H1 (cell line): ENCODE data around the gene OSBPL9. TPM values are rescaled to one million over a fixed set of nuclear protein-coding genes. Genes with fewer than 3 reads are reported as not detected.

ENCODE experiments used
- CTCF ChIA-PET: fragments of 300-600 bp; sonication (Branson Sonifier 250); formaldehyde crosslinking; loops from one replicate; lab custom pipeline; 2021; ENCODE audit not compliant: partially characterized antibody; lab: Charles Lee
- POLR2A ChIA-PET: fragments of 300-600 bp; sonication (Branson Sonifier 250); formaldehyde crosslinking; loops from one replicate; lab custom pipeline; 2021; ENCODE audit warnings: inconsistent platforms; ENCODE audit not compliant: partially characterized antibody; lab: Charles Lee
- DNase-seq, 2 experiments: peaks; one replicate each; pipeline versions ENCODE4 v3.0.0 to v3.0.0-alpha.2; 2010 to 2022; ENCODE audit warnings: low spot score in 2 of 2, low read depth in 1 of 2, mixed read lengths in 1 of 2
- FAIRE-seq: peaks from 2 replicates; lab custom pipeline; 2011; peaks lifted over from hg19 to GRCh38; lab: Jason Lieb, UNC
- H2AFZ ChIP-seq: 2 replicates; pipeline ENCODE4 v1.8.1; 2012; ENCODE audit warnings: low read length, inconsistent platforms
- H2AK5ac ChIP-seq: 2 replicates; pipeline ENCODE4 v1.6.1; 2013; ENCODE audit warnings: low read depth, low read length
- H2BK120ac ChIP-seq: replicated peaks from 2 replicates; pipeline ENCODE3; 2013; ENCODE audit warnings: low read depth, low read length, inconsistent platforms
- H2BK12ac ChIP-seq: 2 replicates; pipeline ENCODE4 v1.6.1; 2013; ENCODE audit warnings: low read depth, low read length
- H2BK15ac ChIP-seq: 2 replicates; pipeline ENCODE4 v1.6.1; 2013; ENCODE audit warnings: low read length
- H2BK20ac ChIP-seq: 2 replicates; pipeline ENCODE4 v1.6.1; 2013; ENCODE audit warnings: low read length
- H2BK5ac ChIP-seq: 2 replicates; pipeline ENCODE4 v1.6.1; 2013; ENCODE audit warnings: low read depth, low read length
- H3K14ac ChIP-seq: 2 replicates; pipeline ENCODE4 v1.6.1; 2013; ENCODE audit warnings: inconsistent platforms; ENCODE audit not compliant: insufficient read length
- H3K18ac ChIP-seq: 2 replicates; pipeline ENCODE4 v1.6.1; 2013; ENCODE audit warnings: low read length; ENCODE audit errors: extremely low read depth
- H3K23ac ChIP-seq: 2 replicates; pipeline ENCODE4 v1.6.1; 2013; ENCODE audit warnings: inconsistent platforms; ENCODE audit not compliant: insufficient read length
- H3K23me2 ChIP-seq: 2 replicates; pipeline ENCODE4 v1.6.1; 2013; ENCODE audit warnings: low read depth, low read length
- H3K27ac ChIP-seq: 2 replicates; pipeline ENCODE4 v1.6.1; 2011; ENCODE audit warnings: low read depth, low read length, inconsistent platforms
- H3K27me3 ChIP-seq, 4 experiments: replicated peaks in 1 of 4; 1 replicate in 1 of 4; 2 replicates in 3 of 4; pipeline versions ENCODE4 v1.6.1 to v1.8.1; 2011 to 2013; ENCODE audit warnings: low read length in 3 of 4, mild to moderate bottlenecking in 3 of 4, inconsistent platforms in 2 of 4, mixed read lengths in 2 of 4, moderate library complexity in 1 of 4; ENCODE audit not compliant: control insufficient read depth in 3 of 4, insufficient read depth in 3 of 4; ENCODE audit errors: extremely low read depth in 1 of 4
- H3K36me3 ChIP-seq, 4 experiments: 2 replicates each; pipeline versions ENCODE4 v1.6.1 to v1.8.1; 2011 to 2013; ENCODE audit warnings: mild to moderate bottlenecking in 4 of 4, low read length in 3 of 4, moderate library complexity in 2 of 4, control low read depth in 1 of 4, inconsistent platforms in 1 of 4; ENCODE audit not compliant: insufficient read depth in 4 of 4, control insufficient read depth in 2 of 4
- H3K4ac ChIP-seq: replicated peaks from 2 replicates; pipeline ENCODE3; 2013; ENCODE audit warnings: low read length, low read depth, mixed read lengths, inconsistent platforms; ENCODE audit not compliant: insufficient read length
- H3K4me1 ChIP-seq, 4 experiments: replicated peaks in 1 of 4; 1 replicate in 1 of 4; 2 replicates in 3 of 4; pipeline versions ENCODE4 v1.6.1 to v1.8.1; 2011 to 2013; ENCODE audit warnings: low read length in 3 of 4, inconsistent platforms in 2 of 4, mixed read lengths in 1 of 4; ENCODE audit not compliant: insufficient read depth in 4 of 4, control insufficient read depth in 3 of 4
- H3K4me2 ChIP-seq, 2 experiments: 2 replicates each; pipeline versions ENCODE4 v1.6.1 to v1.8.1; 2011 to 2013; ENCODE audit warnings: low read depth in 2 of 2, low read length in 2 of 2, control low read depth in 1 of 2, inconsistent platforms in 1 of 2, mild to moderate bottlenecking in 1 of 2; ENCODE audit not compliant: insufficient read depth in 1 of 2
- H3K4me3 ChIP-seq, 4 experiments: fragments of 200-600, 300-600 bp in 1 of 4; sonication (generic), shearing (Covaris generic), sonication (Bioruptor Twin) in 1 of 4; 2 replicates each; pipeline versions ENCODE4 v1.5.1 to v1.8.1; 2011 to 2016; ENCODE audit warnings: low read length in 4 of 4, low read depth in 3 of 4, control low read depth in 2 of 4, inconsistent platforms in 2 of 4, mild to moderate bottlenecking in 2 of 4, mixed read lengths in 1 of 4, moderate library complexity in 1 of 4; ENCODE audit not compliant: insufficient read depth in 2 of 4; ENCODE audit errors: extremely low read depth in 1 of 4
- H3K56ac ChIP-seq: replicated peaks from 2 replicates; pipeline ENCODE3; 2013; ENCODE audit warnings: low read depth, mild to moderate bottlenecking, mixed read lengths, low read length, inconsistent platforms; ENCODE audit not compliant: insufficient read length
- H3K79me1 ChIP-seq: 2 replicates; pipeline ENCODE4 v1.6.1; 2013; ENCODE audit warnings: low read depth, low read length, control low read depth
- H3K79me2 ChIP-seq, 2 experiments: 2 replicates each; pipeline versions ENCODE4 v1.6.1 to v1.8.1; 2012 to 2013; ENCODE audit warnings: low read length in 2 of 2, mild to moderate bottlenecking in 2 of 2, inconsistent platforms in 1 of 2; ENCODE audit not compliant: insufficient read depth in 2 of 2, control insufficient read depth in 1 of 2
- H3K9ac ChIP-seq, 4 experiments: replicated peaks in 1 of 4; 1 replicate in 1 of 4; 2 replicates in 3 of 4; pipeline versions ENCODE4 v1.6.1 to v1.8.1; 2011 to 2013; ENCODE audit warnings: low read depth in 3 of 4, low read length in 3 of 4, control low read depth in 2 of 4, mild to moderate bottlenecking in 2 of 4, moderate library complexity in 2 of 4, inconsistent platforms in 1 of 4; ENCODE audit errors: extremely low read depth in 1 of 4
- H3K9me3 ChIP-seq, 2 experiments: 2 replicates each; pipeline versions ENCODE4 v1.6.1 to v1.8.1; 2012 to 2013; ENCODE audit warnings: mild to moderate bottlenecking in 2 of 2, moderate library complexity in 2 of 2, control low read depth in 1 of 2, inconsistent platforms in 1 of 2, low read depth in 1 of 2, low read length in 1 of 2, mixed read lengths in 1 of 2; ENCODE audit not compliant: insufficient read depth in 2 of 2
- H4K20me1 ChIP-seq, 2 experiments: replicated peaks in 1 of 2; 2 replicates each; pipeline versions ENCODE3 to v1.8.1; 2011 to 2013; ENCODE audit warnings: inconsistent platforms in 2 of 2, low read length in 2 of 2, mild to moderate bottlenecking in 1 of 2; ENCODE audit not compliant: insufficient read depth in 2 of 2, control insufficient read depth in 1 of 2
- H4K5ac ChIP-seq: 2 replicates; pipeline ENCODE4 v1.6.1; 2013; ENCODE audit warnings: low read length, low read depth, mixed read lengths, inconsistent platforms; ENCODE audit not compliant: insufficient read length
- H4K8ac ChIP-seq: 2 replicates; pipeline ENCODE4 v1.8.0; 2013; ENCODE audit warnings: mild to moderate bottlenecking, moderate library complexity, low read length, inconsistent platforms; ENCODE audit not compliant: insufficient read depth; ENCODE audit errors: extremely low read depth
- H4K91ac ChIP-seq: replicated peaks from 2 replicates; pipeline ENCODE3; 2013; ENCODE audit warnings: low read length, mixed read lengths, inconsistent platforms; ENCODE audit not compliant: insufficient read length
- CHD2 ChIP-seq: IDR thresholded peaks from 2 replicates; pipeline ENCODE4 v1.6.1; 2012; ENCODE audit warnings: low read length, improper control_type of control experiment
- JUN ChIP-seq: IDR thresholded peaks from 2 replicates; pipeline ENCODE4 v1.6.1; 2011; ENCODE audit warnings: low read depth, mild to moderate bottlenecking, improper control_type of control experiment, low read length
- MAX ChIP-seq: IDR thresholded peaks from 2 replicates; pipeline ENCODE4 v1.6.1; 2012; ENCODE audit warnings: inconsistent platforms
- POLR2A ChIP-seq, 2 experiments: IDR thresholded peaks; 1 replicate in 1 of 2; 2 replicates in 1 of 2; pipeline ENCODE4 v1.6.1; 2011; ENCODE audit warnings: low read depth in 2 of 2, low read length in 2 of 2, mild to moderate bottlenecking in 2 of 2; ENCODE audit errors: control extremely low read depth in 1 of 2
- RNF2 ChIP-seq: fragments of 200-900, 300-1000 bp; sonication (generic); IDR thresholded peaks from 2 replicates; pipeline ENCODE4 v1.7.1; 2016; ENCODE audit warnings: borderline replicate concordance, low read depth, mild to moderate bottlenecking, antibody characterized with exemption, low read length; ENCODE audit not compliant: poor library complexity, severe bottlenecking; ENCODE audit errors: missing control alignments
- SAP30 ChIP-seq: fragments of 300-600 bp; sonication (generic); IDR thresholded peaks from 2 replicates; pipeline ENCODE4 v1.7.1; 2012; ENCODE audit warnings: low read length, moderate library complexity, mild to moderate bottlenecking, inconsistent platforms; ENCODE audit not compliant: insufficient read depth, insufficient replicate concordance
- SP2 ChIP-seq: IDR thresholded peaks from 2 replicates; pipeline ENCODE4 v1.6.1; 2012; ENCODE audit warnings: mild to moderate bottlenecking, low read length, inconsistent platforms
- SRF ChIP-seq: IDR thresholded peaks from 2 replicates; pipeline ENCODE4 v1.6.1; 2011; ENCODE audit warnings: mild to moderate bottlenecking, low read depth, low read length, moderate library complexity
- TAF7 ChIP-seq: optimal IDR thresholded peaks from 2 replicates; pipeline ENCODE3; 2011; ENCODE audit warnings: low read depth, mild to moderate bottlenecking, inconsistent platforms, low read length, moderate library complexity, borderline replicate concordance
- TBP ChIP-seq: IDR thresholded peaks from 2 replicates; pipeline ENCODE4 v1.6.1; 2011; ENCODE audit warnings: low read depth, low read length, improper control_type of control experiment
- WGBS, 2 experiments: shearing (Covaris generic) in 1 of 2; methylation state at CpG; one replicate each; pipeline versions ENCODE4 v1.1.6 to v1.1.7; 2013 to 2015; ENCODE audit warnings: low lambda C conversion rate in 2 of 2, mixed read lengths in 2 of 2, inconsistent platforms in 1 of 2, low coverage in 1 of 2, missing lambda C conversion rate in 1 of 2; ENCODE audit not compliant: insufficient replicate concordance in 2 of 2, insufficient coverage in 1 of 2, insufficient read length in 1 of 2; ENCODE audit errors: extremely low coverage in 1 of 2, missing lambda C conversion rate in 1 of 2; 5-methylcytosine and 5-hydroxymethylcytosine counted together
- polyA plus RNA-seq, 7 experiments: library from polyadenylated mRNA; depleted of rRNA in 3 of 7; stranded (reverse) in 5 of 7; unstranded in 2 of 7; fragments of >200 nt in 5 of 7; fragments of 200-250 nt in 2 of 7; gene quantifications; 1 replicate in 5 of 7; 2 replicates in 1 of 7; 4 replicates in 1 of 7; pipeline versions ENCODE4 v1.2.1 to v1.2.3, GENCODE V29; 2011 to 2013; ENCODE audit warnings: missing spikeins in 2 of 7, mixed read lengths in 2 of 7
- total RNA-seq: library from RNA; stranded (reverse); fragmentation: NEBNext Ultra II Directional; extraction: Animal tissue kit (Norgen Biotek cat#: 25700); gene quantifications from 2 replicates; pipeline ENCODE4 v1.2.1, GENCODE V29; 2021

Gene OSBPL9
- total and polyA plus RNA-seq, 2 of the 8 experiments (the other 6 are each of a cell fraction or from before 2014, with no cell fraction given), result 58.2 to 71.6 TPM

GRCh38 chr1:51621841-51622454 is 5.1 kb downstream of the OSBPL9 start:
- POLR2A ChIA-PET, result interaction anchor here (2.0 kb wide), 1 partner anchor 200 kb away, joined by 4 read pairs; no protein-coding TSS in a partner anchor
- Histone ChIP-seq H3K23me2 (peaks cover 6% of the 10 kb centered on the region), H3K23ac (no peak overlapping the region), H4K8ac (no peak overlapping the region), H3K79me2 (peaks cover 0 to 47% of the 10 kb centered on the region in 2 experiments; a peak in 3 of 4 replicates), H3K27me3 (no peaks in the 10 kb centered on the region), H3K9me3 (no peaks in the 10 kb centered on the region), H2BK15ac (no peak overlapping the region), H4K91ac (no peak overlapping the region), H3K4me1 (peaks cover 0 to 5% (median 2%) of the 10 kb centered on the region in 4 experiments; a peak in 2 of 7 replicates), H3K27ac (no peak overlapping the region), H2BK12ac (no peak overlapping the region), H3K56ac (no peak overlapping the region), H2BK20ac (no peak overlapping the region), H4K20me1 (no peaks in the 10 kb centered on the region), H2BK120ac (no peak overlapping the region), H2BK5ac (no peak overlapping the region), H3K36me3 (no peaks in the 10 kb centered on the region), H4K5ac (no peak overlapping the region), H3K14ac (no peak overlapping the region), H2AK5ac (no peak overlapping the region), H3K4me2 (no peak overlapping the region), H3K79me1 (no peaks in the 10 kb centered on the region), H3K4me3 (no peak overlapping the region), H3K18ac (no peak overlapping the region), H3K4ac (no peak overlapping the region), H3K9ac (no peak overlapping the region), H2AFZ (no peak overlapping the region)
- WGBS, 2 experiments, result 87 to 100% methylated on average over 1 to 2 of the region's 2 CpGs
- DNase-seq, result no peak
- FAIRE-seq, result no peak
- CTCF ChIA-PET, result interaction anchor here (0.7 to 1.1 kb wide), 4 partner anchors 9 to 149 kb away, joined by 3 read pairs; no protein-coding TSS in a partner anchor
- no peak for TF ChIP-seq SAP30
- no peak for TF ChIP-seq POLR2A (IDR thresholded peaks at IDR 0.05; ENCODE audit: control extremely low read depth in 1 of 2, low read depth in 2 of 2, low read length in 2 of 2)
- TF ChIP-seq JUN, result no peak
- TF ChIP-seq SP2, result no peak
- no peak for TF ChIP-seq SRF
- TF ChIP-seq CHD2, result no peak
- no peak for TF ChIP-seq TAF7
- no peak for TF ChIP-seq TBP
- TF ChIP-seq RNF2, result no peak
- no peak for TF ChIP-seq MAX
